Sigmoid colon (tissue), 7 donors: Measurements from ENCODE around the gene CAPZA2. TPM values are rescaled to one million over a fixed set of nuclear protein-coding genes. Genes with fewer than 3 reads are reported as not detected.
"Not testable (repeated sequence)": the region's sequence is repeated elsewhere in the genome, so short reads cannot be mapped to it uniquely, and the experiment has no call there.

ENCODE experiments used
- DNase-seq: peaks from one replicate; pipeline ENCODE4 v3.0.0-alpha.2; 2019
- H3K27ac ChIP-seq, 4 donors: fragments of 200-600 bp; sonication (generic); one replicate each; pipeline ENCODE4 v1.5.1; 2016 to 2019; ENCODE audit warnings: mild to moderate bottlenecking in 1 of 4
- H3K27me3 ChIP-seq, 3 donors: fragments of 200-600 bp; sonication (generic); one replicate each; pipeline ENCODE4 v1.5.1; 2019; ENCODE audit warnings: mild to moderate bottlenecking in 1 of 3
- H3K36me3 ChIP-seq, 4 donors: fragments of 200-600 bp; sonication (generic); one replicate each; pipeline ENCODE4 v1.5.1; 2016 to 2019
- H3K4me1 ChIP-seq, 4 donors: fragments of 200-600 bp; sonication (generic); one replicate each; pipeline ENCODE4 v1.5.1; 2017 to 2019
- H3K4me3 ChIP-seq, 4 donors: fragments of 200-600 bp; sonication (generic); one replicate each; pipeline ENCODE4 v1.5.1; 2017 to 2019; ENCODE audit warnings: mild to moderate bottlenecking in 2 of 4, moderate library complexity in 1 of 4
- H3K9me3 ChIP-seq, 4 donors: fragments of 200-600 bp in 3 of 4; sonication (generic) in 3 of 4; one replicate each; pipeline versions ENCODE4 v1.5.1 to v1.6.1; 2013 to 2019
- EP300 ChIP-seq, 4 donors: sonication (generic); formaldehyde crosslinking; IDR thresholded peaks; one replicate each; pipeline ENCODE4 v1.6.1; 2017; ENCODE audit warnings: antibody characterized with exemption in 4 of 4
- POLR2A ChIP-seq, 2 donors: fragments of 450-650 bp; IDR thresholded peaks; one replicate each; pipeline ENCODE4 v1.6.1; 2016; ENCODE audit warnings: antibody characterized with exemption in 2 of 2, mild to moderate bottlenecking in 2 of 2, moderate library complexity in 2 of 2
- POLR2AphosphoS5 ChIP-seq, 4 donors: sonication (generic); formaldehyde crosslinking; IDR thresholded peaks; one replicate each; pipeline ENCODE4 v1.6.1; 2017; ENCODE audit warnings: antibody characterized with exemption in 4 of 4
- WGBS, 2 donors: extraction: QIAGEN DNeasy Blood & Tissue Kit; methylation state at CpG; one replicate each; pipeline ENCODE4 v1.1.7; 2013; 5-methylcytosine and 5-hydroxymethylcytosine counted together
- intact Hi-C: fragments of 100-400 bp; cut with DNase I; formaldehyde crosslinking; loops from one replicate; pipeline ENCODE4 v1.15.1; 2023
- polyA plus RNA-seq, 3 donors: library from polyadenylated mRNA; stranded (reverse); fragments of 200-250 nt; gene quantifications; one replicate each; pipeline ENCODE4 v1.2.3, GENCODE V29; 2013
- total RNA-seq, 4 donors: library from RNA; depleted of rRNA; stranded (reverse); fragments of >200 nt; gene quantifications; one replicate each; pipeline ENCODE4 v1.1.0, GENCODE V29; 2016
- TF ChIP-seq, protein P1 (sequence below), 4 experiments: fragments of 450-650 bp in 3 of 4; fragments of 200-600 bp in 1 of 4; IDR thresholded peaks; one replicate each; pipeline ENCODE4 v1.5.1; 2016 to 2019; ENCODE audit warnings: antibody characterized with exemption in 4 of 4, mild to moderate bottlenecking in 3 of 4, moderate library complexity in 2 of 4
- donor health status: healthy with polysubstance abuse.
- donor health status: Bipolar disorder and iron deficiency.
- donor health status: healthy.

The CAPZA2 gene
- total and polyA plus RNA-seq, 7 donors, result 75.3 to 242 (median 189) TPM

- TF ChIP-seq POLR2AphosphoS5 (IDR thresholded peaks at IDR 0.05) (no peak), POLR2A (IDR thresholded peaks at IDR 0.05) (no peak), EP300 (IDR thresholded peaks at IDR 0.05) (no peak)
- TF ChIP-seq, protein P1, sequence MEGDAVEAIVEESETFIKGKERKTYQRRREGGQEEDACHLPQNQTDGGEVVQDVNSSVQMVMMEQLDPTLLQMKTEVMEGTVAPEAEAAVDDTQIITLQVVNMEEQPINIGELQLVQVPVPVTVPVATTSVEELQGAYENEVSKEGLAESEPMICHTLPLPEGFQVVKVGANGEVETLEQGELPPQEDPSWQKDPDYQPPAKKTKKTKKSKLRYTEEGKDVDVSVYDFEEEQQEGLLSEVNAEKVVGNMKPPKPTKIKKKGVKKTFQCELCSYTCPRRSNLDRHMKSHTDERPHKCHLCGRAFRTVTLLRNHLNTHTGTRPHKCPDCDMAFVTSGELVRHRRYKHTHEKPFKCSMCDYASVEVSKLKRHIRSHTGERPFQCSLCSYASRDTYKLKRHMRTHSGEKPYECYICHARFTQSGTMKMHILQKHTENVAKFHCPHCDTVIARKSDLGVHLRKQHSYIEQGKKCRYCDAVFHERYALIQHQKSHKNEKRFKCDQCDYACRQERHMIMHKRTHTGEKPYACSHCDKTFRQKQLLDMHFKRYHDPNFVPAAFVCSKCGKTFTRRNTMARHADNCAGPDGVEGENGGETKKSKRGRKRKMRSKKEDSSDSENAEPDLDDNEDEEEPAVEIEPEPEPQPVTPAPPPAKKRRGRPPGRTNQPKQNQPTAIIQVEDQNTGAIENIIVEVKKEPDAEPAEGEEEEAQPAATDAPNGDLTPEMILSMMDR (IDR thresholded peaks at IDR 0.05), result no peak
- DNase-seq, result no peak
- Histone ChIP-seq H3K4me1 (peaks cover 0 to 48% (median 31%) of the 10 kb centered on the region in 4 donors), H3K36me3 (no peaks in the 10 kb centered on the region), H3K9me3 (no peaks in the 10 kb centered on the region), H3K27ac (peak overlapping the region; percentile 99 to 100 (median 100)), H3K27me3 (no peaks in the 10 kb centered on the region), H3K4me3 (no peak overlapping the region)
- intact Hi-C loops, result no loop called here
- WGBS, 2 donors, result 67 to 73% methylated on average over 4 of the region's 4 CpGs
These were observed 93.6 kb downstream of the CAPZA2 start for GRCh38 chr7:116955801-116956476.

GRCh38 chr7:116956477-116956804, 94.1 kb downstream of the CAPZA2 start:
- Histone ChIP-seq H3K4me1 (peaks cover 0 to 48% (median 31%) of the 10 kb centered on the region in 4 donors), H3K36me3 (no peaks in the 10 kb centered on the region), H3K27ac (peak overlapping the region; percentile 99 to 100 (median 100)), H3K9me3 (no peaks in the 10 kb centered on the region), H3K4me3 (no peak overlapping the region), H3K27me3 (no peaks in the 10 kb centered on the region)
- intact Hi-C loops, result no loop called here
- WGBS, 2 donors, result 66 to 83% methylated on average over 2 of the region's 2 CpGs
- TF ChIP-seq, protein P1 (IDR thresholded peaks at IDR 0.05), result no peak
- no peak for TF ChIP-seq POLR2AphosphoS5 (IDR thresholded peaks at IDR 0.05)
- TF ChIP-seq POLR2A (IDR thresholded peaks at IDR 0.05), result no peak
- no peak for TF ChIP-seq EP300 (IDR thresholded peaks at IDR 0.05)
- no peak for DNase-seq

- H3K27ac ChIP-seq, result no peak overlapping the region
- intact Hi-C loops, result no loop called here
- WGBS, 2 donors, result 69 to 75% methylated on average over 2 of the region's 2 CpGs
- no peaks in the 10 kb centered on the region for H3K36me3 ChIP-seq
- no peak for DNase-seq
- H3K4me1 ChIP-seq, result peaks cover 0 to 34% (median 22%) of the 10 kb centered on the region in 4 donors
- H3K27me3 ChIP-seq, result no peaks in the 10 kb centered on the region
- H3K4me3 ChIP-seq, result no peak overlapping the region
- no peak for TF ChIP-seq EP300 (IDR thresholded peaks at IDR 0.05)
- no peak for TF ChIP-seq POLR2AphosphoS5 (IDR thresholded peaks at IDR 0.05)
- no peak for TF ChIP-seq POLR2A (IDR thresholded peaks at IDR 0.05)
- TF ChIP-seq, protein P1 (IDR thresholded peaks at IDR 0.05), result no peak
- no peaks in the 10 kb centered on the region for H3K9me3 ChIP-seq
These were observed 95.5 kb downstream of the CAPZA2 start for GRCh38 chr7:116957874-116958273.

- DNase-seq, H3K4me3 ChIP-seq, H3K27ac ChIP-seq, H3K9me3 ChIP-seq, intact Hi-C loops, H3K27me3 ChIP-seq, H3K4me1 ChIP-seq, H3K36me3 ChIP-seq: not testable (repeated sequence)
- WGBS, 2 donors, result 85 to 87% methylated on average over 4 of the region's 4 CpGs
These were observed 99.7 kb downstream of the CAPZA2 start for GRCh38 chr7:116961966-116962673.

DNA sequence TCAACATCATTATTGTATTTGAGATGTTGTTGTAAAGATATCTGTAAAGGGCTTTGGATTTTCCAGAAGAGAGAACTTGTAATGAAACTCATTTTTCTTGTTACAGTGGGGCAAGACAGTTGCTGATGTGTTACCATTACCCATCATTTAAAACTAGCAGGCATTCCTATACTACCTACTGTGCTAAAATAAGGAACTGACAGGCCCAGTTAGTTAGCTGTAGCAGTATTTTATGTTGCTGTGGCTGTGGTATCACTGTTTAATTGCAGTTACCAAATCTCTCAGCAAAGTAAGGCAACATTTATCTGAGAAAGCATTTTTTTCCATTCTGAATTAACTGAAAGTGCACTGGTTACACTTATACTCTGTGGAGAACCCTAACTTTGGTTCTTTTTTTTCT, 100.8 kb downstream of the CAPZA2 start:
- H3K36me3 ChIP-seq, result no peaks in the 10 kb centered on the region
- H3K4me3 ChIP-seq, result no peak overlapping the region
- H3K27ac ChIP-seq, result no peak overlapping the region
- no peaks in the 10 kb centered on the region for H3K9me3 ChIP-seq
- peaks cover 0 to 5% (median 0%) of the 10 kb centered on the region in 4 donors for H3K4me1 ChIP-seq
- intact Hi-C loops, result no loop called here
- no peaks in the 10 kb centered on the region for H3K27me3 ChIP-seq
- TF ChIP-seq POLR2A (IDR thresholded peaks at IDR 0.05) (no peak), POLR2AphosphoS5 (IDR thresholded peaks at IDR 0.05) (no peak), EP300 (IDR thresholded peaks at IDR 0.05) (no peak)
- TF ChIP-seq, protein P1 (IDR thresholded peaks at IDR 0.05), result no peak
- DNase-seq, result no peak
